ENCODE data around the gene ENGASE.

Gene ENGASE

GRCh38 chr17:79109584-79109983 lies 35.0 kb downstream of the ENGASE start:
- Mint-ChIP-seq H3K4me1 (peaks cover 2% of the 10 kb centered on the region), H3K27me3 (peaks cover 12% of the 10 kb centered on the region), H3K27ac (no peak overlapping the region), H3K36me3 (no peaks in the 10 kb centered on the region), H3K4me3 (no peak overlapping the region), H3K9me3 (no peaks in the 10 kb centered on the region)
- no peak for DNase-seq (ENCODE audit: low spot score in 2 of 2)
- ATAC-seq (ENCODE audit: low read depth): no peak

GRCh38 chr17:79111097-79111496 lies 36.5 kb downstream of the ENGASE start:
- H3K4me3 Mint-ChIP-seq: no peak overlapping the region
- peaks cover 12% of the 10 kb centered on the region for H3K27me3 Mint-ChIP-seq

GRCh38 chr17:79112471-79112870 lies 37.8 kb downstream of the ENGASE start:
- no peaks in the 10 kb centered on the region for H3K9me3 Mint-ChIP-seq
- ATAC-seq (ENCODE audit: low read depth): no peak
- H3K4me3 Mint-ChIP-seq: no peak overlapping the region
- DNase-seq (ENCODE audit: low spot score in 2 of 2): no peak
- no peaks in the 10 kb centered on the region for H3K36me3 Mint-ChIP-seq
- peaks cover 13% of the 10 kb centered on the region for H3K27me3 Mint-ChIP-seq
- H3K4me1 Mint-ChIP-seq: peaks cover 2% of the 10 kb centered on the region
- H3K27ac Mint-ChIP-seq: no peak overlapping the region

More at GRCh38 chr17:79111097-79111496, 36.5 kb downstream of the ENGASE start:
- Mint-ChIP-seq H3K36me3 (no peaks in the 10 kb centered on the region), H3K9me3 (no peaks in the 10 kb centered on the region), H3K27ac (no peak overlapping the region), H3K4me1 (peaks cover 2% of the 10 kb centered on the region)
- no peak for DNase-seq (ENCODE audit: low spot score in 2 of 2)
- ATAC-seq (ENCODE audit: low read depth): no peak

GRCh38 chr17:79113699-79114457 lies 39.3 kb downstream of the ENGASE start:
- Mint-ChIP-seq H3K36me3 (no peaks in the 10 kb centered on the region), H3K4me3 (no peak overlapping the region), H3K9me3 (no peaks in the 10 kb centered on the region), H3K4me1 (no peaks in the 10 kb centered on the region), H3K27me3 (peaks cover 14% of the 10 kb centered on the region), H3K27ac (no peak overlapping the region)
- ATAC-seq (ENCODE audit: low read depth): no peak
- no peak for DNase-seq (ENCODE audit: low spot score in 2 of 2)

- no peaks in the 10 kb centered on the region for H3K9me3 Mint-ChIP-seq
Observed at GRCh38 chr17:79114458-79115301, 40.1 kb downstream of the ENGASE start.

GRCh38 chr17:79115487-79115886 lies 40.9 kb downstream of the ENGASE start:
- H3K4me1 Mint-ChIP-seq: no peaks in the 10 kb centered on the region

More at GRCh38 chr17:79114458-79115301, 40.1 kb downstream of the ENGASE start:
- H3K4me3 Mint-ChIP-seq: no peak overlapping the region
- H3K27me3 Mint-ChIP-seq: peaks cover 12% of the 10 kb centered on the region
- ATAC-seq (ENCODE audit: low read depth) (no peak), DNase-seq (ENCODE audit: low spot score in 2 of 2) (no peak)
- no peaks in the 10 kb centered on the region for H3K4me1 Mint-ChIP-seq
- H3K27ac Mint-ChIP-seq: no peak overlapping the region
- no peaks in the 10 kb centered on the region for H3K36me3 Mint-ChIP-seq

GRCh38 chr17:79116575-79117368 lies 42.1 kb downstream of the ENGASE start:
- peaks cover 9% of the 10 kb centered on the region for H3K27me3 Mint-ChIP-seq
- ATAC-seq (ENCODE audit: low read depth) (no peak), DNase-seq (ENCODE audit: low spot score in 2 of 2) (no peak)
- no peaks in the 10 kb centered on the region for H3K36me3 Mint-ChIP-seq
- H3K9me3 Mint-ChIP-seq: no peaks in the 10 kb centered on the region
- no peak overlapping the region for H3K27ac Mint-ChIP-seq
- no peaks in the 10 kb centered on the region for H3K4me1 Mint-ChIP-seq
- H3K4me3 Mint-ChIP-seq: no peak overlapping the region

More at GRCh38 chr17:79115487-79115886, 40.9 kb downstream of the ENGASE start:
- Mint-ChIP-seq H3K27ac (no peak overlapping the region), H3K9me3 (no peaks in the 10 kb centered on the region), H3K36me3 (no peaks in the 10 kb centered on the region), H3K27me3 (peaks cover 12% of the 10 kb centered on the region), H3K4me3 (no peak overlapping the region)
- ATAC-seq (ENCODE audit: low read depth): no peak
- DNase-seq (ENCODE audit: low spot score in 2 of 2): no peak

- H3K36me3 Mint-ChIP-seq: no peaks in the 10 kb centered on the region
- no peaks in the 10 kb centered on the region for H3K9me3 Mint-ChIP-seq
- DNase-seq (ENCODE audit: low spot score in 2 of 2): no peak
- ATAC-seq (ENCODE audit: low read depth): no peak
- H3K4me3 Mint-ChIP-seq: no peak overlapping the region
- no peak overlapping the region for H3K27ac Mint-ChIP-seq
- H3K4me1 Mint-ChIP-seq: no peaks in the 10 kb centered on the region
- peaks cover 9% of the 10 kb centered on the region for H3K27me3 Mint-ChIP-seq
Observed at GRCh38 chr17:79117905-79118487, 43.4 kb downstream of the ENGASE start.

- no peak overlapping the region for H3K4me3 Mint-ChIP-seq
- no peak overlapping the region for H3K27ac Mint-ChIP-seq
- no peaks in the 10 kb centered on the region for H3K9me3 Mint-ChIP-seq
- peaks cover 6% of the 10 kb centered on the region for H3K27me3 Mint-ChIP-seq
- no peak for DNase-seq (ENCODE audit: low spot score in 2 of 2)
- H3K4me1 Mint-ChIP-seq: no peaks in the 10 kb centered on the region
- ATAC-seq (ENCODE audit: low read depth): no peak
- no peaks in the 10 kb centered on the region for H3K36me3 Mint-ChIP-seq
Observed at GRCh38 chr17:79118924-79119323, 44.3 kb downstream of the ENGASE start.

GRCh38 chr17:79120259-79120658 lies 45.6 kb downstream of the ENGASE start:
- ATAC-seq (ENCODE audit: low read depth) (no peak), DNase-seq (ENCODE audit: low spot score in 2 of 2) (no peak)
- Mint-ChIP-seq H3K36me3 (no peaks in the 10 kb centered on the region), H3K4me3 (no peak overlapping the region), H3K27me3 (peaks cover 7% of the 10 kb centered on the region), H3K9me3 (no peaks in the 10 kb centered on the region), H3K27ac (no peak overlapping the region), H3K4me1 (no peaks in the 10 kb centered on the region)

GRCh38 chr17:79123988-79124387 lies 49.4 kb downstream of the ENGASE start:
- Mint-ChIP-seq H3K36me3 (no peaks in the 10 kb centered on the region), H3K4me1 (no peaks in the 10 kb centered on the region), H3K27me3 (peaks cover 9% of the 10 kb centered on the region), H3K27ac (no peak overlapping the region), H3K4me3 (no peak overlapping the region), H3K9me3 (no peaks in the 10 kb centered on the region)
- ATAC-seq (ENCODE audit: low read depth) (no peak), DNase-seq (ENCODE audit: low spot score in 2 of 2) (no peak)

GRCh38 chr17:79124513-79125209 lies 50.0 kb downstream of the ENGASE start:
- ATAC-seq (ENCODE audit: low read depth) (no peak), DNase-seq (ENCODE audit: low spot score in 2 of 2) (no peak)
- Mint-ChIP-seq H3K4me1 (no peaks in the 10 kb centered on the region), H3K4me3 (no peak overlapping the region), H3K9me3 (no peaks in the 10 kb centered on the region), H3K36me3 (no peaks in the 10 kb centered on the region), H3K27ac (no peak overlapping the region), H3K27me3 (peaks cover 9% of the 10 kb centered on the region)

GRCh38 chr17:79125503-79125902 lies 50.9 kb downstream of the ENGASE start:
- H3K27ac Mint-ChIP-seq: no peak overlapping the region
- H3K9me3 Mint-ChIP-seq: no peaks in the 10 kb centered on the region
- H3K27me3 Mint-ChIP-seq: peaks cover 9% of the 10 kb centered on the region
- no peaks in the 10 kb centered on the region for H3K4me1 Mint-ChIP-seq
- no peaks in the 10 kb centered on the region for H3K36me3 Mint-ChIP-seq
- no peak overlapping the region for H3K4me3 Mint-ChIP-seq
- ATAC-seq (ENCODE audit: low read depth): no peak
- DNase-seq (ENCODE audit: low spot score in 2 of 2): no peak
